ENCODE results near the gene ENTPD6.

The ENTPD6 gene

DNA sequence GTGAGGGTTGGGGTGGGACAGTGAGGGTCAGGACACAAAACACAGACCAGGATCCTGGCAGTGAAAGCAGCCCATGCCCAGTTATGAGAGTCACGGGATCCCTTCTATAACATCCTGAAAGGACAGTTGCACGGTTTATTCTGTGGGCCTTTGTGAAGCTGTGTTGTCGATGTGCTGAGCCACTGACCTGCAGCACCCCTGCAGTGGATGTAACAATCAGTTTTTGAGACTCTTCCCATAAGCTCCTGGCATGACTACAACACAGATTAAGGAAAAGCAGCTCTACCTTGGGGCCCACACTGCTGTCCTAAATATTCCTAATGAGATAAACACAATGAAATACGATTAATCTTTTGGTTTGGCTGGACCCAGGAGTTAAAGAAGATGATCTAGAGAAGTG is 56.0 kb downstream of the ENTPD6 start:
- Mint-ChIP-seq H3K27me3 (ENCODE audit: low read depth) (no peaks in the 10 kb centered on the region), H3K4me1 (peaks cover 44% of the 10 kb centered on the region), H3K9me3 (no peaks in the 10 kb centered on the region), H3K4me3 (peak overlapping the region; percentile 21 to 77 (median 21)), H3K36me3 (ENCODE audit: low read depth) (peaks cover 14% of the 10 kb centered on the region), H3K27ac (peak overlapping the region in 2 of 3 experiments; percentile 9 to 50)
- TF ChIP-seq, protein P1, sequence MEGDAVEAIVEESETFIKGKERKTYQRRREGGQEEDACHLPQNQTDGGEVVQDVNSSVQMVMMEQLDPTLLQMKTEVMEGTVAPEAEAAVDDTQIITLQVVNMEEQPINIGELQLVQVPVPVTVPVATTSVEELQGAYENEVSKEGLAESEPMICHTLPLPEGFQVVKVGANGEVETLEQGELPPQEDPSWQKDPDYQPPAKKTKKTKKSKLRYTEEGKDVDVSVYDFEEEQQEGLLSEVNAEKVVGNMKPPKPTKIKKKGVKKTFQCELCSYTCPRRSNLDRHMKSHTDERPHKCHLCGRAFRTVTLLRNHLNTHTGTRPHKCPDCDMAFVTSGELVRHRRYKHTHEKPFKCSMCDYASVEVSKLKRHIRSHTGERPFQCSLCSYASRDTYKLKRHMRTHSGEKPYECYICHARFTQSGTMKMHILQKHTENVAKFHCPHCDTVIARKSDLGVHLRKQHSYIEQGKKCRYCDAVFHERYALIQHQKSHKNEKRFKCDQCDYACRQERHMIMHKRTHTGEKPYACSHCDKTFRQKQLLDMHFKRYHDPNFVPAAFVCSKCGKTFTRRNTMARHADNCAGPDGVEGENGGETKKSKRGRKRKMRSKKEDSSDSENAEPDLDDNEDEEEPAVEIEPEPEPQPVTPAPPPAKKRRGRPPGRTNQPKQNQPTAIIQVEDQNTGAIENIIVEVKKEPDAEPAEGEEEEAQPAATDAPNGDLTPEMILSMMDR (IDR thresholded peaks at IDR 0.05; ENCODE audit: unreplicated experiment in 3 of 3): no peak

DNA sequence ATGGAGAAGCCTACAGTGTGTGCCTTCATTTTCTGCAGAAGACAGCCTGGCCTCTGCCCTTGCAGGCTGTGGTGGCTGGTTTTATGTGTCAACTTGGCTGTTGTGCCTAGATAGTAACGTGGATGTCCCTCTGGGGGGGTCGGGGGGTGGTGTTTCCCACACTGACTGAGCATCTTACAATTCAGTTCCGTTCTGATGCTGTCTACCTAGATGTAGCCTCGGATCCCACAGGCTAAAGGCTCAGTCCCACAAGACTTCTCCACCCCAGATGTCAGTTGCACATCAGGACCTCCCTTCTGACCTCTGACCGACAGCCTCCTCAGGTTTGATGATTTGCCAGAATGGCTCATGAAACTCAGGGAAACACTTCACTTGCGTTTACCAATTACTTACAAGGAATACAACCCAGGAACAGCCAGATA is 56.7 kb downstream of the ENTPD6 start:
- Mint-ChIP-seq H3K36me3 (ENCODE audit: low read depth) (peaks cover 14% of the 10 kb centered on the region), H3K9me3 (no peaks in the 10 kb centered on the region), H3K27me3 (ENCODE audit: low read depth) (no peaks in the 10 kb centered on the region), H3K4me1 (peaks cover 44% of the 10 kb centered on the region), H3K4me3 (peak overlapping the region in 2 of 3 experiments; percentile 32 to 47), H3K27ac (peak overlapping the region in 1 of 3 experiments; percentile 50)
- TF ChIP-seq, protein P1 (IDR thresholded peaks at IDR 0.05; ENCODE audit: unreplicated experiment in 3 of 3): no peak

DNA sequence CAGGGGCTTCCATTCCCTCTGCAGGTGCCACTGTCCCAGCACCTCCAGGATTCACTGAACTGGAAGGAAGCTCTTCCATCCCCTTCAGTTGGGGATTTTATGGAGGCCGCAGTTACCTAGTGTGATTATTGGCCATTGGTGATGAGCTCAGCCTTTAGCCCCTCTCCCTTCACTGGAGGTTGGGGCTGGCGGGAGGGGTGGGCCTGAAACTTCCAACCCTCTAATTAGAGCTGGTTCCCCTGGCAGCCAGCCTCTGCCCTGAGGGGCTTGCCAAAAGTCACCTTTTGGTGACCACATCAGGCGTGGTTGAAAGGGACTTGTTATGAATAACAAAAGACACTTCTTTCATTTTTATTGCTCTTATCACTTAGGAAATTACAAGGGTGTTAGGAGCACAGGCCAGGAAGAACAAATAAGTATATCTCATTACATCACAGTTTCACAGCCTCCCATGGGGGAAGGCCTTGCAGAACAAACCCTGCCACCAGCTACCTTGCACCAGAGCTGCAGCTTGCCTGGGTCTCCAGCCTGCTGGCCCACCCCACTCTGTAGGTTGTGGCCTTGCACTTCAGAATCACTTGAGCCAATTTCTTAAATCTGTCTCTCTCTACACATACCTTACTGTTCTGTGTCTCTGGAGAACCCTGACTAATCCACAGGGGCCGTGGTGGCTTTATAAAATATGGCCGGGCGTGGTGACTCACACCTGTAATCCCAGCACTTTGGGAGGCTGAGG is 57.3 kb downstream of the ENTPD6 start:
- peak overlapping the region in 1 of 3 experiments; percentile 50 for H3K27ac Mint-ChIP-seq
- peaks cover 17% of the 10 kb centered on the region for H3K36me3 Mint-ChIP-seq (ENCODE audit: low read depth)
- H3K9me3 Mint-ChIP-seq: peaks cover 1% of the 10 kb centered on the region
- H3K4me1 Mint-ChIP-seq: peaks cover 44% of the 10 kb centered on the region
- H3K27me3 Mint-ChIP-seq (ENCODE audit: low read depth): no peaks in the 10 kb centered on the region
- TF ChIP-seq, protein P1 (IDR thresholded peaks at IDR 0.05; ENCODE audit: unreplicated experiment in 3 of 3): no peak
- H3K4me3 Mint-ChIP-seq: no peak overlapping the region

DNA sequence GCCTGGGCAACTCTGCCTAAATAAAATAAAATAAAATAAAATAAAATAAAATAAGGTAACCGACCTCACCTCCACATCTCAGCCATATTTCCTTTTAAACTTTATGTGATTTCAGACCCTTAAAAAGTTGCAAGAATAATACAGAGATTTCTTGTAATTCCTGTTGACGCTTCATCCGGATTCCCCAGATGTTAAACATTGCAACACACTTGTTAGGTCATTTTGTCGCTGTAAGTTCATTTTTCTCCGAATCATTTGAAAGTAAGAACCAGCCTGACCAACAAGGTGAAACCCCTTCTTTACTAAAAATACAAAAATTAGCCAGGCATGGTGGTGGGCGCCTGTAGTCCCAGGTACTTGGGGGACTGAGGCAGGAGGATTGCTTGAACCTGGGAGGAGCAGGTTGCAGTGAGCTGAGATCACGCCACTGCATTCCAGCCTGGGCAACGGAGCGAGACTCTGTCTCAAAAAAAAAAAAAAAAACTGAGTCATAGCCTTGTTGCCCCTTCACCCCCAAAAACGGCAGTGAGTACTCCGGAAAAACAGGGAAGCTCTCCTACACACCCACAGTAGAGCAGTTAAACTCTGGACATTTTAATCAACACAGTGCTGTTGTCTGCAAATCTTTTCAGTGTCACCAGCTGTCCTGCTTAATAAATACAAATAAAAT is 58.2 kb downstream of the ENTPD6 start:
- peak overlapping the region in 1 of 3 experiments; percentile 10 for H3K4me3 Mint-ChIP-seq
- H3K36me3 Mint-ChIP-seq (ENCODE audit: low read depth): peaks cover 26% of the 10 kb centered on the region
- peaks cover 2% of the 10 kb centered on the region for H3K9me3 Mint-ChIP-seq

DNA sequence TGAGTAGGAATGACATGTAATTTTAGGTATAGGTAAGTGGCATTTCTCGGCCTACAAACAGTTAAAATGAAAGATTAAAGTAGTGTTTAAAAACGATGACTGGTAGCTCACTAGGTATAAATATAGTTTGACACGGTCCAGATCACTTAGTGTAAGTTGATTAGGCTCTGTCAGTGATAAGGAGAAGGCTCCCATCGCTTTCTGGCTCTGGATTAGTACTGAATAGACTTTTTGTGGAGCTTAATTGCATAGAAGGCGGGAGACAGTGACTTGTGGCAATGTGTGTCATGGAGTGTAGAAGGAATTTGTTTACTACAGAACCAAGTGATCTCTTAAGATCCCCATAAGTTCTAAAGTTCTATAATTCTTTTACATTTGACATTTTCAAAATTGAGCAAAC is 59.1 kb downstream of the ENTPD6 start:
- Mint-ChIP-seq H3K4me1 (peaks cover 33% of the 10 kb centered on the region), H3K9me3 (peaks cover 7% of the 10 kb centered on the region), H3K27ac (peak overlapping the region in 2 of 3 experiments; percentile 22 to 50), H3K4me3 (no peak overlapping the region), H3K27me3 (ENCODE audit: low read depth) (peaks cover 4% of the 10 kb centered on the region), H3K36me3 (ENCODE audit: low read depth) (peaks cover 34% of the 10 kb centered on the region)
- TF ChIP-seq, protein P1 (IDR thresholded peaks at IDR 0.05; ENCODE audit: unreplicated experiment in 3 of 3): no peak

More for the DNA sequence above, 58.2 kb downstream of the ENTPD6 start:
- Mint-ChIP-seq H3K27me3 (ENCODE audit: low read depth) (no peaks in the 10 kb centered on the region), H3K4me1 (peaks cover 42% of the 10 kb centered on the region), H3K27ac (peak overlapping the region in 2 of 3 experiments; percentile 54 to 78)
- TF ChIP-seq, protein P1 (IDR thresholded peaks at IDR 0.05; ENCODE audit: unreplicated experiment in 3 of 3): no peak

All from nephron (organoid).